ENCODE results near the gene TEX51.

The TEX51 gene

GRCh38 chr2:126888046-126888445, 10.6 kb upstream of the TEX51 start:
- no peak for DNase-seq (ENCODE audit: low read depth in 1 of 2, low spot score in 1 of 2)
- peaks cover 3% of the 10 kb centered on the region for H3K27me3 ChIP-seq (ENCODE audit: insufficient read depth, poor library complexity, severe bottlenecking)
- H3K4me3 ChIP-seq (replicated peaks; ENCODE audit: insufficient read depth, low read length) = no peak overlapping the region
- TF ChIP-seq GABPA (IDR thresholded peaks at IDR 0.05; ENCODE audit: low read depth) (no peak), POLR2AphosphoS5 (IDR thresholded peaks at IDR 0.05; ENCODE audit: low read depth) (no peak), REST (IDR thresholded peaks at IDR 0.05; ENCODE audit: insufficient replicate concordance, low read depth) (no peak), SPI1 (IDR thresholded peaks at IDR 0.05; ENCODE audit: borderline replicate concordance, low read depth) (no peak)
- TF ChIP-seq, protein P1, sequence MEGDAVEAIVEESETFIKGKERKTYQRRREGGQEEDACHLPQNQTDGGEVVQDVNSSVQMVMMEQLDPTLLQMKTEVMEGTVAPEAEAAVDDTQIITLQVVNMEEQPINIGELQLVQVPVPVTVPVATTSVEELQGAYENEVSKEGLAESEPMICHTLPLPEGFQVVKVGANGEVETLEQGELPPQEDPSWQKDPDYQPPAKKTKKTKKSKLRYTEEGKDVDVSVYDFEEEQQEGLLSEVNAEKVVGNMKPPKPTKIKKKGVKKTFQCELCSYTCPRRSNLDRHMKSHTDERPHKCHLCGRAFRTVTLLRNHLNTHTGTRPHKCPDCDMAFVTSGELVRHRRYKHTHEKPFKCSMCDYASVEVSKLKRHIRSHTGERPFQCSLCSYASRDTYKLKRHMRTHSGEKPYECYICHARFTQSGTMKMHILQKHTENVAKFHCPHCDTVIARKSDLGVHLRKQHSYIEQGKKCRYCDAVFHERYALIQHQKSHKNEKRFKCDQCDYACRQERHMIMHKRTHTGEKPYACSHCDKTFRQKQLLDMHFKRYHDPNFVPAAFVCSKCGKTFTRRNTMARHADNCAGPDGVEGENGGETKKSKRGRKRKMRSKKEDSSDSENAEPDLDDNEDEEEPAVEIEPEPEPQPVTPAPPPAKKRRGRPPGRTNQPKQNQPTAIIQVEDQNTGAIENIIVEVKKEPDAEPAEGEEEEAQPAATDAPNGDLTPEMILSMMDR (IDR thresholded peaks at IDR 0.05; ENCODE audit: insufficient read depth, low read length) = no peak
- H3K27ac ChIP-seq (replicated peaks) = no peak overlapping the region

DNA sequence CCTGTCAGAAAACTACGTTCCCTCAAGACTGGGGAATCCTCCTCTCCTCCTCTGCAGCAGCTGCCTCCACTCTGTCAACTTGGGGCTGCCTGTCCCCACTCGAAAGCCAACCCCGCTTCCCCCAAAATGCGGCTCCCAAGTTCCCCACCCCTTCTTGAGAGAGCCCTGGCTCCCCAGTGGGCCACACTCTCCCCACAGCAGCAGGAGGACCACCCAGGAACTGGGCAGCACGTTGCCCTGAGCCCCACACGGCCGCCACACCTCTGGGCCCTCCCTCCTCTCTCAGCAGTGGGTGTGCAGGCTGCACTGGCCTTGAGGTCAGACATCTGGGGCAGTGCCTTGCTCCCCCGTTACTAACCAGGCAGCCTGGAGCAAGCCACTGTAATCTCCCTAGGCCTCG, 9.6 kb upstream of the TEX51 start:
- peaks cover 3% of the 10 kb centered on the region for H3K27me3 ChIP-seq (ENCODE audit: insufficient read depth, poor library complexity, severe bottlenecking)
- TF ChIP-seq SPI1 (IDR thresholded peaks at IDR 0.05; ENCODE audit: borderline replicate concordance, low read depth) (no peak), GABPA (IDR thresholded peaks at IDR 0.05; ENCODE audit: low read depth) (no peak), POLR2AphosphoS5 (IDR thresholded peaks at IDR 0.05; ENCODE audit: low read depth) (no peak), REST (IDR thresholded peaks at IDR 0.05; ENCODE audit: insufficient replicate concordance, low read depth) (no peak)
- TF ChIP-seq, protein P1 (IDR thresholded peaks at IDR 0.05; ENCODE audit: insufficient read depth, low read length) = no peak
- no peak for DNase-seq (ENCODE audit: low read depth in 1 of 2, low spot score in 1 of 2)
- H3K27ac ChIP-seq (replicated peaks) = no peak overlapping the region
- no peak overlapping the region for H3K4me3 ChIP-seq (replicated peaks; ENCODE audit: insufficient read depth, low read length)

GRCh38 chr2:126889496-126890135, 9.1 kb upstream of the TEX51 start:
- no peak for DNase-seq (ENCODE audit: low read depth in 1 of 2, low spot score in 1 of 2)
- H3K27ac ChIP-seq (replicated peaks) = no peak overlapping the region
- no peak overlapping the region for H3K4me3 ChIP-seq (replicated peaks; ENCODE audit: insufficient read depth, low read length)
- TF ChIP-seq, protein P1 (IDR thresholded peaks at IDR 0.05; ENCODE audit: insufficient read depth, low read length) = no peak
- TF ChIP-seq SPI1 (IDR thresholded peaks at IDR 0.05; ENCODE audit: borderline replicate concordance, low read depth) = no peak
- no peak for TF ChIP-seq REST (IDR thresholded peaks at IDR 0.05; ENCODE audit: insufficient replicate concordance, low read depth)
- H3K27me3 ChIP-seq (ENCODE audit: insufficient read depth, poor library complexity, severe bottlenecking) = peaks cover 3% of the 10 kb centered on the region

All from HL-60 (cell line).